Body of pancreas (tissue), 4 donors: ENCODE measurements around the gene SLC7A6OS.

Experiments
- POLR2A ChIP-seq, 3 donors: fragments of 450-650 bp; IDR thresholded peaks; one replicate each; pipeline ENCODE4 v1.6.1; 2016; ENCODE audit warnings: antibody characterized with exemption in 3 of 3, mild to moderate bottlenecking in 2 of 3
- TF ChIP-seq, protein P1 (sequence below), 7 experiments: fragments of 450-650 bp in 4 of 7; fragments of 200-600 bp in 3 of 7; sonication (generic) in 3 of 7; IDR thresholded peaks; one replicate each; pipeline ENCODE4 v1.5.1; 2016 to 2019; ENCODE audit warnings: antibody characterized with exemption in 7 of 7

- TF ChIP-seq, protein P1, sequence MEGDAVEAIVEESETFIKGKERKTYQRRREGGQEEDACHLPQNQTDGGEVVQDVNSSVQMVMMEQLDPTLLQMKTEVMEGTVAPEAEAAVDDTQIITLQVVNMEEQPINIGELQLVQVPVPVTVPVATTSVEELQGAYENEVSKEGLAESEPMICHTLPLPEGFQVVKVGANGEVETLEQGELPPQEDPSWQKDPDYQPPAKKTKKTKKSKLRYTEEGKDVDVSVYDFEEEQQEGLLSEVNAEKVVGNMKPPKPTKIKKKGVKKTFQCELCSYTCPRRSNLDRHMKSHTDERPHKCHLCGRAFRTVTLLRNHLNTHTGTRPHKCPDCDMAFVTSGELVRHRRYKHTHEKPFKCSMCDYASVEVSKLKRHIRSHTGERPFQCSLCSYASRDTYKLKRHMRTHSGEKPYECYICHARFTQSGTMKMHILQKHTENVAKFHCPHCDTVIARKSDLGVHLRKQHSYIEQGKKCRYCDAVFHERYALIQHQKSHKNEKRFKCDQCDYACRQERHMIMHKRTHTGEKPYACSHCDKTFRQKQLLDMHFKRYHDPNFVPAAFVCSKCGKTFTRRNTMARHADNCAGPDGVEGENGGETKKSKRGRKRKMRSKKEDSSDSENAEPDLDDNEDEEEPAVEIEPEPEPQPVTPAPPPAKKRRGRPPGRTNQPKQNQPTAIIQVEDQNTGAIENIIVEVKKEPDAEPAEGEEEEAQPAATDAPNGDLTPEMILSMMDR (IDR thresholded peaks at IDR 0.05), result no peak
- TF ChIP-seq POLR2A (IDR thresholded peaks at IDR 0.05), result no peak
Observed at GRCh38 chr16:68324780-68325357, 14.1 kb upstream of the SLC7A6OS start.
